Testis (tissue), 3 donors: ENCODE results near the gene PSMB7. TPM values are rescaled to one million over a fixed set of nuclear protein-coding genes. Genes with fewer than 3 reads are reported as not detected.

ENCODE experiments used
- DNase-seq: peaks from one replicate; pipeline ENCODE4 v3.0.0-alpha.2; 2019
- H3K27ac ChIP-seq, 2 donors: fragments of 200-600 bp; sonication (generic); one replicate each; pipeline ENCODE4 v1.5.1; 2019
- H3K27me3 ChIP-seq: fragments of 200-600 bp; sonication (generic); one replicate; pipeline ENCODE4 v1.5.1; 2019
- H3K36me3 ChIP-seq: fragments of 200-600 bp; sonication (generic); one replicate; pipeline ENCODE4 v1.5.1; 2017; ENCODE audit warnings: low read depth; ENCODE audit errors: missing control alignments
- H3K4me1 ChIP-seq: fragments of 200-600 bp; sonication (generic); one replicate; pipeline ENCODE4 v1.5.1; 2019
- H3K4me3 ChIP-seq, 2 donors: fragments of 200-600 bp; sonication (generic); one replicate each; pipeline ENCODE4 v1.5.1; 2017 to 2019
- H3K9me3 ChIP-seq: fragments of 200-600 bp; sonication (generic); one replicate; pipeline ENCODE4 v1.5.1; 2017
- POLR2A ChIP-seq: fragments of 450-650 bp; IDR thresholded peaks from one replicate; pipeline ENCODE4 v1.6.1; 2017; ENCODE audit warnings: antibody characterized with exemption, mild to moderate bottlenecking, moderate library complexity
- WGBS, 2 donors: methylation state at CpG; one replicate each; pipeline ENCODE4 v1.1.5; 2018; 5-methylcytosine and 5-hydroxymethylcytosine counted together
- intact Hi-C: fragments of 100-400 bp; cut with DNase I; formaldehyde crosslinking; loops from one replicate; pipeline ENCODE4 v1.15.1; 2023; ENCODE audit warnings: low total_unique reads
- polyA plus RNA-seq: library from polyadenylated mRNA; stranded (reverse); fragments of 350-450 nt; fragmentation: Illumina TruSeq; extraction: RNeasy Lipid Tissue Mini Kit (QIAGEN cat#74804); gene quantifications from one replicate; pipeline ENCODE4 v1.2.3, GENCODE V29; 2014; ENCODE audit warnings: low read depth, low replicate concordance; ENCODE audit not compliant: insufficient read depth
- total RNA-seq, 2 donors: library from RNA; depleted of rRNA; stranded (reverse); fragments of >200 nt; gene quantifications; one replicate each; pipeline ENCODE4 v1.2.3, GENCODE V29; 2016
- TF ChIP-seq, protein P1 (sequence below), 3 experiments: fragments of 450-650 bp in 2 of 3; fragments of 200-600 bp in 1 of 3; sonication (generic) in 1 of 3; IDR thresholded peaks; one replicate each; pipeline ENCODE4 v1.5.1; 2016 to 2019; ENCODE audit warnings: antibody characterized with exemption in 3 of 3, mild to moderate bottlenecking in 2 of 3, moderate library complexity in 1 of 3

The PSMB7 gene
- total and polyA plus RNA-seq, 3 donors from 2014 or later = 156 to 310 (median 188) TPM

DNA sequence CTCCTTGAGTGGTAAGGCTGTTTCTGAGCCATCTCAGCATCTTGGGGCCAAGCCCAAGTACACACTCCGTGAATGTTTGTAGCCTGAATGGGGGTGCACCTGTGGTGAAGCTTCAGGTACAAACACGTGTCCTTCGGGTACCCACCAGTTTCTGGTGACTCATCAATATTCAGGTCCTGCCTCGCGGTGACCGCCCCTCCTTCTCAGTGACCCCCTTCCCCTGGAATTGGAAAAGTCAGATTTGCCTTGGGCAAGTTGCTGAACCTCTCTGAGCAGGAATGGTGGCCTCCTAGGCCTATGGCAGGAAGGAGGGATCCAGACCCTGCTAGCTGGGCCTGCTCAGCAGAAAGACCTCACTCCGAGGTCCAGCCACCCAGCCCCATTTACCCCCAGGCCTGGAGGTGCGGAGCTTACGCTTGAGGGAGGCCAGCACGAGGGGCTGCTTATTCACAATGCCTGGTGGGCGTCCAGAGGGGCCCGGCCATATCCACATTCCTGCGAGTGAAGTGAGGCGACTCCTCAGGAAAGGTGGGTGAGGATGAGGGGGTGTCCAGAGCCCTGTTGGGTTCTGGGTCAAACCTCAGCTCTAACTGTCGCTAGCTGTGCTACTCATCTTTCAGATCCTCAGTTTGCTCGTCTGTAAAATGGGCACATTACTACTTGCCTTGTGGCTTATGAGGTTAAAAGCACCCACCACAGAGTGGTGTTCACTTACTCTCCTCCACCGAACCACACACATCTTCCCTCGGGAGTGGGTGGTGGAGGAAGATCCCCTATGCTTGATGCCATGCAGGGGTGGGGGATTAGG is 42.0 kb upstream of the PSMB7 start:
- H3K4me1 ChIP-seq = no peaks in the 10 kb centered on the region
- 90 to 91% methylated on average over 14 to 18 of the region's 18 CpGs for WGBS, 2 donors
- H3K27me3 ChIP-seq = no peaks in the 10 kb centered on the region
- no peaks in the 10 kb centered on the region for H3K36me3 ChIP-seq
- TF ChIP-seq, protein P1, sequence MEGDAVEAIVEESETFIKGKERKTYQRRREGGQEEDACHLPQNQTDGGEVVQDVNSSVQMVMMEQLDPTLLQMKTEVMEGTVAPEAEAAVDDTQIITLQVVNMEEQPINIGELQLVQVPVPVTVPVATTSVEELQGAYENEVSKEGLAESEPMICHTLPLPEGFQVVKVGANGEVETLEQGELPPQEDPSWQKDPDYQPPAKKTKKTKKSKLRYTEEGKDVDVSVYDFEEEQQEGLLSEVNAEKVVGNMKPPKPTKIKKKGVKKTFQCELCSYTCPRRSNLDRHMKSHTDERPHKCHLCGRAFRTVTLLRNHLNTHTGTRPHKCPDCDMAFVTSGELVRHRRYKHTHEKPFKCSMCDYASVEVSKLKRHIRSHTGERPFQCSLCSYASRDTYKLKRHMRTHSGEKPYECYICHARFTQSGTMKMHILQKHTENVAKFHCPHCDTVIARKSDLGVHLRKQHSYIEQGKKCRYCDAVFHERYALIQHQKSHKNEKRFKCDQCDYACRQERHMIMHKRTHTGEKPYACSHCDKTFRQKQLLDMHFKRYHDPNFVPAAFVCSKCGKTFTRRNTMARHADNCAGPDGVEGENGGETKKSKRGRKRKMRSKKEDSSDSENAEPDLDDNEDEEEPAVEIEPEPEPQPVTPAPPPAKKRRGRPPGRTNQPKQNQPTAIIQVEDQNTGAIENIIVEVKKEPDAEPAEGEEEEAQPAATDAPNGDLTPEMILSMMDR (IDR thresholded peaks at IDR 0.05) = no peak
- no peak for TF ChIP-seq POLR2A
- DNase-seq = no peak
- H3K27ac ChIP-seq = no peak overlapping the region
- no peaks in the 10 kb centered on the region for H3K9me3 ChIP-seq
- intact Hi-C loops = no loop called here
- no peak overlapping the region for H3K4me3 ChIP-seq

DNA sequence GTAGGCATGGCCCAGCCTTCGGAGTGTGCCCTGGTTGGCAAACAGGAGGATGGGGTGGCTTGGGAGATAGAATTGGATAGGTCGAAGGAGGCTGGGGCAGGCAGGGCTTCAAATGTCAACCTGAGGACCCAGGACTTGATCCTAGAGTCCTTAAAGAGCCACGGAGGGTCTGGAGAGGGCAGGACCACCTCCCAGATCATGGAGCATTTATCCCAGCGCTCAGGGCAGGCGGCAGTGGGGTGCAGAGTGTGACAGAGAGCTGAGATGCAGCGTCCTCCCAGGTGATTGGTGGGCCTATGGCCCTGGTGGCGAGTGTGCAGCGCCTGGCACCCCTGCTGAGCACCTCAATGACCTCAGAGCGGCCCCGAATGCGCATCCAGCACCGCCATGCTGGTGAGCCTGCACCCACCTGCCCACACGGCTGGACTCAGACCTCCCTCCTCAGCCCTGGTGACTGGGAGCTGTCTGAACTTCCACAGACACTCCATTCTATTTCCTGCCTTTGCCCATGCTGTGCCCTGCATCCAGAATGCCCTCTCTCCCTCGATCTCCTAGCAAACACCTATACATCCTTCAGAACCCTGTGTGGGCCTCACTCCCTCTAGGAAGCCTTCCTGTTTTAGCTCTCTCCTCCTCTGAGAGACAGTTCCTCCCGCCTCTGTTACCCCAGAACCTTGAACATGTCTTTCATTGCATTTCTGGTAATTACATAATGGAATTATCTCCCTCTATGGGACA is 41.3 kb upstream of the PSMB7 start:
- no peaks in the 10 kb centered on the region for H3K4me1 ChIP-seq
- 78 to 79% methylated on average over 10 to 15 of the region's 15 CpGs for WGBS, 2 donors
- DNase-seq = no peak
- intact Hi-C loops = no loop called here
- H3K27me3 ChIP-seq = no peaks in the 10 kb centered on the region
- no peak overlapping the region for H3K4me3 ChIP-seq
- H3K9me3 ChIP-seq = no peaks in the 10 kb centered on the region
- H3K27ac ChIP-seq = no peak overlapping the region
- no peaks in the 10 kb centered on the region for H3K36me3 ChIP-seq
- no peak for TF ChIP-seq POLR2A
- TF ChIP-seq, protein P1 (IDR thresholded peaks at IDR 0.05) = no peak

DNA sequence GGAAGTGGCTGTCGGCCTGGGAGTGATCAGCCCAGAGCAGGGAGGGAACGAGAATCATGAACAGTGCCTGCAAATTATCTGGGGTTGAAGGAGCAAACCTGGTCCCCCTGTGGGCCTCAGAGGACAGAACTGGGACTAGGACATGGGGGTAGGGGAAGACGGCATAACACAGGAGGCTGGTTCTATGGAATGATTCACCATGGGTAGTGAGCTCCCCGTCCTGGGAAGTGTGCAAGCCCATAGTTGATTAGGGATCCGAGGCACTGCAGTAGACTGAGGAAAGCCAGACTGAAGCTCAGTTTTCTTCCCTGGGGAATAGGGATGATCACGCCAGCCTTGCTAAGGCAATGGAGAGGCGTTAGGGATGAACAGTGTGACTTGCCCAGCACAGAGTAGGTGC is 40.6 kb upstream of the PSMB7 start:
- intact Hi-C loops = no loop called here
- Histone ChIP-seq H3K4me1 (peaks cover 2% of the 10 kb centered on the region), H3K27ac (no peak overlapping the region), H3K36me3 (no peaks in the 10 kb centered on the region), H3K27me3 (no peaks in the 10 kb centered on the region), H3K9me3 (no peaks in the 10 kb centered on the region), H3K4me3 (no peak overlapping the region)
- 76 to 90% methylated on average over 7 of the region's 7 CpGs for whole genome bisulfite sequencing, 2 donors
- no peak for DNase-seq
- TF ChIP-seq, protein P1 (IDR thresholded peaks at IDR 0.05) = no peak
- TF ChIP-seq POLR2A = no peak

DNA sequence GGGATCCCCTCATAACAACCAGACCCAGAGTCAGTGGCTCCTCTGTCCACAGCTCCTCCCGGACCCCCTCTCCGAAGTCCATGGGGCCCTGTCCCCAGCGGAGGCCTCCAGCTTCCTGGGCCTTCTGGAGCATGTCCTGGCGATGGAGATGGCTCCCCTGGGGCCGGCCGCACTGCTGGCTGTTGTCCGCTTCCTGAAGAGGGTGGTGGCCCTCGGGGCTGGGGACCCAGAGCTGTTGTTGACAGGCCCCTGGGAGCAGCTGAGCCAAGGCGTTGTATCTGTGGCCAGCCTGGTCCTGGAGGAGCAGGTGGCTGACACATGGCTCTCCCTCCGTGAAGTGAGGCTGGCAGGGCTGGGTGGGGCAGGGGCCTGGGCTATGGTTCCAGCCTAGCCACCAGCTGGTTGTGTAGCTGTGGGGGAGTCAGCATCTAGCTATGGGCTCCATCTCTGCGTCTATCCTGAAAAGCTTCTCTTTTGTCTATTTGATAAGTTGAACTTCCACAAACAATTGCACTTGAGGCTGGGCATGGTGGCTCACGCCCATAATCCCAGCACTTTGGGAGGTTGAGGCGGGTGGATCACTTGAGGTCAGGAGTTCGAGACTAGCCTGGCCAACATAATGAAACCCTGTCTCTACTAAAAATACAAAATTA is 39.7 kb upstream of the PSMB7 start:
- TF ChIP-seq, protein P1 (IDR thresholded peaks at IDR 0.05) = no peak
- no peak for TF ChIP-seq POLR2A
- Histone ChIP-seq H3K27ac (no peak overlapping the region), H3K9me3 (no peaks in the 10 kb centered on the region), H3K4me1 (peaks cover 10% of the 10 kb centered on the region), H3K27me3 (no peaks in the 10 kb centered on the region), H3K4me3 (no peak overlapping the region), H3K36me3 (no peaks in the 10 kb centered on the region)
- no peak for DNase-seq
- 87 to 92% methylated on average over 10 to 14 of the region's 14 CpGs for WGBS, 2 donors
- intact Hi-C loops = no loop called here
